ENCODE results near the gene PHACTR1. TPM values are rescaled to one million over a fixed set of nuclear protein-coding genes. Genes with fewer than 3 reads are reported as not detected.

The PHACTR1 gene
- total and polyA plus RNA-seq, 8 donors: 0.46 to 17.4 (median 6.4) TPM; not detected in 1

DNA sequence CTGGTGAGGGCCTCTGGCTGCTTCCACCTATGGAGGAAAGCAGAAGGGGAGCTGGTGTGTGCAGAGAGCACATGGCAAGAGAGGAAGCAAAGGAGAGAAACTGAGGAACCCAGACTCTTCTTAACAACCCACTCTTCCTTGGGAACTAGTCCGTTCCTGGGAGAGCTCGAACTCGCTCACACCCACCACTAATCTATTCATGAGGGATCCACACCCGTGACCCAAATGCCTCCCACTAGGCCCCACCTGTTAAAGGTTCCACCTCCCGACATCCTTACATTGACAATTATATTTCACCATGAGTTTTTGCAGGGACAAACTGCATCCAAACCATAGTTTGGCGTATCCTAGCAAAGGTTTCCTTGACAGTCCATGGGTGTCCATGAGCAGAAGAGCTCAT lies 488.5 kb downstream of the PHACTR1 start:
- Histone ChIP-seq H3K36me3 (peaks cover 0 to 56% (median 3%) of the 10 kb centered on the region in 4 donors), H3K27ac (no peak overlapping the region), H3K27me3 (no peaks in the 10 kb centered on the region), H3K4me3 (no peak overlapping the region), H3K4me1 (no peaks in the 10 kb centered on the region), H3K9me3 (no peaks in the 10 kb centered on the region)
- TF ChIP-seq POLR2A (IDR thresholded peaks at IDR 0.05): no peak
- TF ChIP-seq EP300 (IDR thresholded peaks at IDR 0.05): no peak
- no peak for TF ChIP-seq CTCF (IDR thresholded peaks at IDR 0.05)
- no peak for TF ChIP-seq POLR2AphosphoS5 (IDR thresholded peaks at IDR 0.05)
- intact Hi-C loops (cut with DNase I; ENCODE audit: low total_unique reads): no loop called here
- 84 to 98% (median 96%) methylated on average over 5 to 6 of the region's 6 CpGs for WGBS, 5 donors
- DNase-seq: no peak

DNA sequence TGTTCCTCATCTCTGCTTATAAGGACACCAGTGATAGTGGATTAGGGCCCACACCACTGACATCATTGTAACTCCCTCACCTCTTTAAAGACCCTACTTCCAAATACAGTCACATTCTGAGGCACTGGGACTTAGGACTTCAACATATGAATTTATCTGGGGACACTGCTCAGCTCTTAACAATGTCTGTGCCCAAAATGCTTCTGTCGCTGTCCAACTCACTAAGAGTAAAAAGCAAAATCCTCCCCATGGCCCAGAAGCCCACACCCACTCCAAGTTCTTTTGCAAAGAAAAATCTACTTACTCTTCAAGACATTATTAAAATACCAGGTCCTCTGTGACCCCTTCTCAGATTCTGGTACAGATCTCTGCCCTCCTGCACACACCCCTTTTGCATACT lies 495.5 kb downstream of the PHACTR1 start:
- intact Hi-C loops (cut with DNase I; ENCODE audit: low total_unique reads): no loop called here
- H3K36me3 ChIP-seq: peaks cover 0 to 48% (median 0%) of the 10 kb centered on the region in 4 donors
- no peak overlapping the region for H3K27ac ChIP-seq
- no peak for DNase-seq
- H3K4me1 ChIP-seq: peaks cover 3 to 13% (median 7%) of the 10 kb centered on the region in 4 donors
- TF ChIP-seq CTCF (IDR thresholded peaks at IDR 0.05): no peak
- TF ChIP-seq POLR2A (IDR thresholded peaks at IDR 0.05): no peak
- no peak for TF ChIP-seq EP300 (IDR thresholded peaks at IDR 0.05)
- TF ChIP-seq POLR2AphosphoS5 (IDR thresholded peaks at IDR 0.05): no peak
- H3K9me3 ChIP-seq: no peaks in the 10 kb centered on the region
- 80 to 100% (median 95%) methylated on average over 1 of the region's 1 CpG for WGBS, 5 donors
- H3K27me3 ChIP-seq: no peaks in the 10 kb centered on the region
- no peak overlapping the region for H3K4me3 ChIP-seq

- 95 to 98% (median 97%) methylated on average over 14 of the region's 14 CpGs for WGBS, 5 donors
- H3K4me3 ChIP-seq: no peak overlapping the region
- intact Hi-C loops (cut with DNase I; ENCODE audit: low total_unique reads): no loop called here
- peaks cover 0 to 44% (median 0%) of the 10 kb centered on the region in 4 donors for H3K36me3 ChIP-seq
- H3K27me3 ChIP-seq: no peaks in the 10 kb centered on the region
- no peaks in the 10 kb centered on the region for H3K9me3 ChIP-seq
- no peak for TF ChIP-seq POLR2AphosphoS5 (IDR thresholded peaks at IDR 0.05)
- TF ChIP-seq EP300 (IDR thresholded peaks at IDR 0.05): no peak
- no peak for TF ChIP-seq POLR2A (IDR thresholded peaks at IDR 0.05)
- TF ChIP-seq CTCF (IDR thresholded peaks at IDR 0.05): no peak
- H3K27ac ChIP-seq: no peak overlapping the region
- DNase-seq: no peak
- peaks cover 6 to 17% (median 12%) of the 10 kb centered on the region in 4 donors for H3K4me1 ChIP-seq
These were observed 496.0 kb downstream of the PHACTR1 start for GRCh38 chr6:13212538-13212937.

DNA sequence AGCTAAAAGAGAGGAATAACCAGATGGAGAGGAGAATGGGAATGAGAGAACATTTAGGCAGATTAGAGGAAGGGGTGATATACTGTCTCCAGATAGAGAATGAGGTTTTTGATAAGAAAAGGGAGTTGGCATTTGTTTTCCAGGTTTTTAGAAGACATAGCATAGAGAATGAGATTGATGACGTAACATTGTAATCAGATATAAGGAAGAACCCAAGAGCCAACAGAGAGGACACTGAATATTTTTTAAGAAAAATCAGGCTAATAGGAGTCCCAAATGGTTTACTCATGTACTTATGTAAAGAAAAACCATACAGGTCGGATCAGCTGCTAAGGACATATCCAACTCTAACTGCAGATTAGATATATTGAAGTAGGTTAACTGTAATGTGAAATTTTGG lies 498.8 kb downstream of the PHACTR1 start:
- TF ChIP-seq POLR2AphosphoS5 (IDR thresholded peaks at IDR 0.05) (no peak), EP300 (IDR thresholded peaks at IDR 0.05) (no peak), POLR2A (IDR thresholded peaks at IDR 0.05) (no peak), CTCF (IDR thresholded peaks at IDR 0.05) (no peak)
- no peaks in the 10 kb centered on the region for H3K9me3 ChIP-seq
- intact Hi-C loops (cut with DNase I; ENCODE audit: low total_unique reads): no loop called here
- no peak overlapping the region for H3K27ac ChIP-seq
- no peaks in the 10 kb centered on the region for H3K27me3 ChIP-seq
- no peak for DNase-seq
- H3K36me3 ChIP-seq: peaks cover 0 to 29% (median 0%) of the 10 kb centered on the region in 4 donors
- no peak overlapping the region for H3K4me3 ChIP-seq
- 72 to 85% (median 79%) methylated on average over 2 of the region's 2 CpGs for WGBS, 5 donors
- peaks cover 6 to 25% (median 14%) of the 10 kb centered on the region in 4 donors for H3K4me1 ChIP-seq

Measured in stomach (tissue), 9 donors.